ENCODE measurements around the gene DBNL.

- no peak for TF ChIP-seq CTCF (IDR thresholded peaks at IDR 0.05)
- no peak for TF ChIP-seq POLR2A (IDR thresholded peaks at IDR 0.05)
Observed at GRCh38 chr7:44043902-44044301, 600 bp upstream of the DBNL start.

Measured in tibial nerve (tissue), 3 donors.